GM18519 (cell line): ENCODE results near the gene CYP4Z1.
"Not testable (repeated sequence)": the region's sequence is repeated elsewhere in the genome, so short reads cannot be mapped to it uniquely, and the experiment has no call there.

ENCODE experiments used
- ATAC-seq: cut with Tn5 transposase; IDR thresholded peaks from one replicate; pipeline ENCODE4 v1.9.1; 2021; ENCODE audit warnings: mild to moderate bottlenecking, moderate library complexity; ENCODE audit not compliant: unreplicated experiment, low FRiP score

The CYP4Z1 gene

DNA sequence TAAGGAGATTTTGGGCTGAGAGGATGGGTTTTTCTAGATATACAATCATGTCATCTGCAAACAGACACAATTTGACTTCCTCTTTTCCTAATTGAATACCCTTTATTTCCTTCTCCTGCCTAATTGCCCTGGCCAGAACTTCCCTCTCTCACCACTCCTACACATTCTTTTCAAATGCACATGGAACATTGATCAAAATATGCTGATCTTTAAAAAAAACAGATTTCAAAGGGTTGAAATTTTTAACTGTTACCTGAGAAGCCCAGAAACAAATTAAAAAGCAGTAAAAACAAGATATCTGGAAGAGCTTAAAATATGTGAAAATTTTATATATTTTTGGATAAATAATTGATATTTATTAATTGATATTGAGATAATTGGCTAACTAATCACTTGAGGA, 57.8 kb downstream of the CYP4Z1 start:
- not testable (repeated sequence) for ATAC-seq

- ATAC-seq = not testable (repeated sequence)
Measured at GRCh38 chr1:47126997-47127396, 60.0 kb downstream of the CYP4Z1 start.

DNA sequence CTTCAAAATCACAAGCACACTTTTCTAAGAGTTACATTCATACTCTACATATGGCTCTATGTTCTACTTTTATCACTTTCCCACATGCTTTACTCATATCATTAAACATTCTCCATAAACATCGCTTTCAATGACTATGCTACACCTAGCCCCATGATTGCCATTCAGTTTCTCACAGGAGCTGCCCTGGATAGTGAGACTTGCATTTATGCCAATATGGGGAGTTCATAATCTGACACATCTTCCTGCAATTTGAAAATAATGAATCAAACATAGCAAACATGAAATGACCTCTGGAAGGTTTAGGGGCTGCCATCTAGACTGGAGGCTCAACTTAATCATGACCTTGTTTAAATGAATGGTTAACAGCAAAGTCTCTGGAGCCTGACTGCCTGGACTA, 61.2 kb downstream of the CYP4Z1 start:
- ATAC-seq = no peak

- ATAC-seq = not testable (repeated sequence)
Measured at GRCh38 chr1:47128854-47129253, 61.8 kb downstream of the CYP4Z1 start.

- ATAC-seq = not testable (repeated sequence)
Measured at GRCh38 chr1:47129489-47130230, 62.6 kb downstream of the CYP4Z1 start.

DNA sequence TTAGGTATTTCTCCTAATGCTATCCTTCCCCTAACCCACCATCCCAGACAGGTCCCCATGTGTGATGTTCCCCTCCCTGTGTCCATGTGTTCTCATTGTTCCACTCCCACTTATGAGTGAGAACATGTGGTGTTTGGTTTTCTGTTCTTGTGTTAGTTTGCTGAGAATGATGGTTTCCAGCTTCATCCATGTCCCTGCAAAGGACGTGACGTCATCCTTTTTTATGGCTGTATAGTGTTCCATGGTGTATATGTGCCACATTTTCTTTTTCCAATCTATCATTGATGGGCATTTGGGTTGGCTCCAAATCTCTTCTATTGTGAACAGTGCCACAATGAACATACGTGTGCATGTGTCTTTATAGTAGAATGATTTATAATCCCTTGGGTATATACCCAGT, 65.6 kb downstream of the CYP4Z1 start:
- not testable (repeated sequence) for ATAC-seq

DNA sequence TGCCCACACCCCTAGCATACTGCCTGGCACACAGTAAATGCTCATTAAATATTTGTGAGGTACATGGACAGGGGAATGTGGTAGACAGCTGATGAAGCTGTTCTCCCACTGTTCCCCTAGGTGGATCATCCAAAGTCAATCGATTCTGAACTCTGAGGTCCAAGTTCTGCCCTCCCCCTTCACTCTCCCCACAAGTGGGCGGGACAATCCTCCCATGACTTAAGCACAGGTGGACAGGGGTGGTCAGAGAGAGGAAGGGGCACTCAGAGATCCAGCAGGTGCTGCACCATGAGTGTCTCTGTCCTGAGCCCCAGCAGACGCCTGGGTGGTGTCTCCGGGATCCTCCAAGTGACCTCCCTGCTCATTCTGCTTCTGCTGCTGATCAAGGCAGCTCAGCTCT, 70.2 kb downstream of the CYP4Z1 start, which contains the start of gene CYP4A22:
CYP4A22 (plus strand) TSS at position 244 of the 400 bp plus-strand sequence; CDS start at position 289, 45 bp downstream.
- no peak for ATAC-seq

- ATAC-seq = no peak
Measured at GRCh38 chr1:47137925-47138615, 71.0 kb downstream of the CYP4Z1 start.

- not testable (repeated sequence) for ATAC-seq
Measured at GRCh38 chr1:47140358-47140757, 73.3 kb downstream of the CYP4Z1 start.

DNA sequence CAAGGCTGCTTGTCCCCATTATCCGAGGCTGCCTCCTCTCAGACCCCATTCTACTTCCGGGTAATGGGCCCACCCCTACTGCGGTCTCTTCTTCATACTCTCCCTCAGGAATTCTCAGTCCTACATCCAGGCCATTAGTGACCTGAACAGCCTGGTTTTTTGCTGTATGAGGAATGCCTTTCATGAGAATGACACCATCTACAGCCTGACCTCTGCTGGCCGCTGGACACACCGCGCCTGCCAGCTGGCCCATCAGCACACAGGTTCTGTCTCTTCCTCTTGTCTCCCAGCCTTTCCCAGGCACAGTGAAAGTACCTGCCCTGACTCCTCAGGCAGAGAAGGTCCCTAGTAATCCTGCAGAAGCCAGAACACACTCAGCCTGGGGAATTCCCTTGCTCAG, 76.6 kb downstream of the CYP4Z1 start:
- ATAC-seq = not testable (repeated sequence)

DNA sequence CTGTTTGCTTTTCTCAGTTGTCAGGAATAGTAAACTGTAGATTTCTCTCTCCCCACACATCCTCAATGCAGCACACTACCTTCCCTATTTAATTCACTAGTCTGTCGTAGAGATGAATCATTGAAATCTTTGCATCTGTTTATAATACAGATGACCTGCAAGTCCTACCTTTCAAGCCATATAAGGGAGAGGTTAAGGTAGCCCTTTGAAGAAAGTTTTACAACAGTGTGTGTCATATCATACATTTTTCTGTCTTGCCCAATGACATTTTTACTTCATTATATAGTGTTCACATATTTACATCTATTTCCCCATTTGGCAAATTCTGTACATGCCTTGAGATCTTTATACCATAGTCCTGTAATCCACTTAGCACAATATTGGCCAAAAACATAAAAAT, 79.5 kb downstream of the CYP4Z1 start:
- ATAC-seq = not testable (repeated sequence)

DNA sequence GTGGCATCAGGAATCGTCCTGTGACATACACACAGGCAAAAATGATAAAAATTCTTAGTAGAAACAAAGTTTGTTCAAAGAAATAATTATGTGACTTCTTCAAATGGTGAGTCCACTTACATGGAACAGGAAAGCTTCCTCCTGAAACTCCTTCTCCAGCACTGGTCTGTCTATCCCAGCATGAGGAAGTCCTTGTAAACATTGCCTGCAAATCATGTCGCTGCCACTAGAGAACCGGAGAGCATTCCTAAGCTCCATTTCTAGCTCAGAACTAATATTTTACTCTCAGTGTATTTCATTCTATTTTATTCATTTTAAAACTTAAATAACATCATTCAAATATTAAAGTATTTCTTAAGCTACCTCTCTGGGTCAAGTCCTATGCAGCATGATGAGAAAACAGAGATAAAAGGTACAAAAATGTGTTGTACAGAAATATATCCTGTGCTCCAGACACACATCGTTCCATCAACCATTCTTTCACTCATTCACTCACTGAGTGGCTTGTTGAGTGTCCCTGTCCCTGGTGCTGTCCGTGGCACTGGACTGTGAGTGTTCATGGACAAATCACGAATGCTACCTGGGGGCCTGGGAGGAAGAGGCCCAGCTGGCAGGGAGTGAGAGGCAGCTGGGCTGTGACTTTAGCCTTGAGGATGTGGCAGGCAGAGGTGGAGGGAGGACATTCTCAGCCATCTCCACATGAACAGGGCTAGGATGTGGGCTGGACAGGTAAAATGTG, 80.2 kb downstream of the CYP4Z1 start:
- no peak for ATAC-seq

GRCh38 chr1:47149162-47149561, 82.1 kb downstream of the CYP4Z1 start:
- not testable (repeated sequence) for ATAC-seq

DNA sequence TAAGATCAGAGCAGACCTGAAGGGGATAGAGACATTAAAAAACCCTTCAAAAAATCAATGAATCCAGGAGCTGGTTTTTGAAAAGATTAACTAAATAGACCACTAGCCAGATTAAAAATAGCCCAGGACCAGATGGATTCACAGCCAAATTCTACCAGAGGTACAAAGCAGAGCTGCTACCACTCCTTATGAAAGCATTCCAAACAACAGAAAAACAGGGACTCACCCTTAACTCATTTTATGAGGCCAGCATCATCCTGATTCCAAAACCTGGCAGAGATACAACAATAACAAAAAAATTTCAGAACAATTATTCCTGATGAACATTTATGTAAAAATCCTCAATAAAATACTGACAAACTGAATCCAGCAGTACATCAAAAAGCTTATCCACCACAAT, 89.4 kb downstream of the CYP4Z1 start:
- ATAC-seq = not testable (repeated sequence)

- not testable (repeated sequence) for ATAC-seq
Measured at GRCh38 chr1:47157957-47158356, 90.9 kb downstream of the CYP4Z1 start.

DNA sequence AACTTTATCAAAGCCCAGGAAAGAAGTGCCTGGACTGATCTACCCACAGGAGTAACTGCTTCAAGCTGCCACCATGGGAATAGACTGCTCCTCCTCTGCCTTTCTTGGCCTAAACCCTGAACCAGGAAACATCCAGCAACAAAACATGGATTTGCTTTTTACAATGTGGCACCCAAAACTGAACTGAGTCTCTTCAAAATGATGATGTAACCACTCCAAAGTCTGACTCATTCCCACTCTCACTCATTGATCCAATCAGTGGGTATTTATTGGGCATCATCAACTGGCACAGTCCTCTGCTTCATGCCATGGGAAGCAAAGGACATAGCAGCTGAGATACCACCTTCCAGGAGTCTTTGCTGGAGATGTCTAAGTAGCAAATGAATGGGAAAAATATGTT, 93.7 kb downstream of the CYP4Z1 start:
- ATAC-seq = no peak

DNA sequence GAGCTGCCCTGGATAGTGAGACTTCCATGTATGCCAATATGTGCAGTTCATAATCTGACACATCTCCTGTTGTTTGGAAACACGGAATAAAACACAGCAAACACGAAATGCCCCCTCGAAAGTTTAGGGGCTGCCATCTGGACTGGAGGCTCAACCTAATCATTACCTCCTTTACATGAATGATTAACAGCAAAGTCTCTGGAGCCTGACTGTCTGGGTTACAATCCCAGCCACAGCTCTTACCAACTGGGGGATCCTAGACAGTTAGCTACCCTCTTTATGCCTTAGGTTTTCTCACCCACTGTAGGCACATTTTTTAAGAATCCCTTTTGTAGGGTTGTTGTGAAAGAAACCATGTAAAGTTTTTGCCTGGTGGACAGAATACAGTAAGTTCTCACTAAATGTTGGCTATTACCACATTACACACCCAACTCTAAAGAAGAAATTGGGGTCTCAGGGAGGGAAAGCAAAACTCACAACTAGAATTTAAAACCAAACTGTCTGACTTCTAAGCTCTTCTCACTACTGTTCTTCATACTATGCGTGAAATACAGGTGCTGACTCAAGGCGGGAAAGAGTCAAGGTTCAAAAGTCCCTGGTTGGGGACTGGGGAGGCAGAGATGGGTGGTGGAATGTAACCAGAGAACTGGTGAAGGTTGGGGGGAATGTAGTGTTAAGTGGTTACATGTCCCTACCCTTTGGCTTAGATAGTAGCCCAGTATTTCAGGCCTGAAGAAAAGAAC, 94.4 kb downstream of the CYP4Z1 start:
- ATAC-seq = no peak

- ATAC-seq = no peak
Measured at GRCh38 chr1:47164552-47164951, 97.5 kb downstream of the CYP4Z1 start.
